ENCODE results near the gene NFXL1.

GRCh38 chr4:47942081-47942819 is 27.9 kb upstream of the NFXL1 start:
- TF ChIP-seq CTCF (optimal IDR thresholded peaks at IDR 0.05 in 1 of 3, IDR thresholded peaks at IDR 0.05 in 1 of 3, conservative IDR thresholded peaks at IDR 0.05 in 1 of 3; ENCODE audit: extremely low read depth in 1 of 3, insufficient read depth in 2 of 3, low read length in 3 of 3), result no peak
- TF ChIP-seq EZH2 (IDR thresholded peaks at IDR 0.05; ENCODE audit: low read length), result no peak
